Measurements from ENCODE around the gene HOXD3.

The HOXD3 gene

DNA sequence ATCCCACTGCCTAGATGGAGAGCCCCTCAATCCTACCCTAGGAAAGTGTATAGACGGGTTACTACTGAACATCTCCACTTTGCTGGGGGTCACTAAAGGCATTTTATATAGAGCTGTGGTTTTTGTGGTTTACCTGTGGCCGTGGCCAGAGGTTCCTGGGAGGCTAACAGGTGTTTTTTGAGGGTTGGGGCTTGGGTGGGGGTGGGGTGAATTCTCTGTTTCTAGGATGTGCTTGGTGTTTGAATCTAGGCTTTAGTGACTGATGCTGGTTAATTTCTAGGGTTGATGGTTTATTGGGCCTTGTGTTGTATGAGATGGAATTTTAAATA is 19.9 kb upstream of the HOXD3 start:
- DNase-seq (ENCODE audit: insufficient read length, low spot score) (no peak), FAIRE-seq (no peak)

DNA sequence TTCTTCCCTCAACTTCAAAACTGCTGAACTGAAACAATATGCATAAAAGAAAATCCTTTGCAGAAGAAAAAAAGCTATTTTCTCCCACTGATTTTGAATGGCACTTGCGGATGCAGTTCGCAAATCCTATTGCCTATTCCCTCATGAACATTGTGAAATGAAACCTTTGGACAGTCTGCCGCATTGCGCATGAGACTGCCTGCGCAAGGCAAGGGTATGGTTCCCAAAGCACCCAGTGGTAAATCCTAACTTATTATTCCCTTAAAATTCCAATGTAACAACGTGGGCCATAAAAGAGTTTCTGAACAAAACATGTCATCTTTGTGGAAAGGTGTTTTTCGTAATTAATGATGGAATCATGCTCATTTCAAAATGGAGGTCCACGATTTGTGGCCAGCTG is 19.2 kb upstream of the HOXD3 start:
- TF ChIP-seq, protein P1, sequence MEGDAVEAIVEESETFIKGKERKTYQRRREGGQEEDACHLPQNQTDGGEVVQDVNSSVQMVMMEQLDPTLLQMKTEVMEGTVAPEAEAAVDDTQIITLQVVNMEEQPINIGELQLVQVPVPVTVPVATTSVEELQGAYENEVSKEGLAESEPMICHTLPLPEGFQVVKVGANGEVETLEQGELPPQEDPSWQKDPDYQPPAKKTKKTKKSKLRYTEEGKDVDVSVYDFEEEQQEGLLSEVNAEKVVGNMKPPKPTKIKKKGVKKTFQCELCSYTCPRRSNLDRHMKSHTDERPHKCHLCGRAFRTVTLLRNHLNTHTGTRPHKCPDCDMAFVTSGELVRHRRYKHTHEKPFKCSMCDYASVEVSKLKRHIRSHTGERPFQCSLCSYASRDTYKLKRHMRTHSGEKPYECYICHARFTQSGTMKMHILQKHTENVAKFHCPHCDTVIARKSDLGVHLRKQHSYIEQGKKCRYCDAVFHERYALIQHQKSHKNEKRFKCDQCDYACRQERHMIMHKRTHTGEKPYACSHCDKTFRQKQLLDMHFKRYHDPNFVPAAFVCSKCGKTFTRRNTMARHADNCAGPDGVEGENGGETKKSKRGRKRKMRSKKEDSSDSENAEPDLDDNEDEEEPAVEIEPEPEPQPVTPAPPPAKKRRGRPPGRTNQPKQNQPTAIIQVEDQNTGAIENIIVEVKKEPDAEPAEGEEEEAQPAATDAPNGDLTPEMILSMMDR (IDR thresholded peaks at IDR 0.05; ENCODE audit: insufficient read depth, missing control alignments) = no peak
- DNase-seq (ENCODE audit: insufficient read length, low spot score) (no peak), FAIRE-seq (no peak)

More for the DNA sequence above, 19.9 kb upstream of the HOXD3 start:
- TF ChIP-seq, protein P1 (IDR thresholded peaks at IDR 0.05; ENCODE audit: insufficient read depth, missing control alignments) = no peak

DNA sequence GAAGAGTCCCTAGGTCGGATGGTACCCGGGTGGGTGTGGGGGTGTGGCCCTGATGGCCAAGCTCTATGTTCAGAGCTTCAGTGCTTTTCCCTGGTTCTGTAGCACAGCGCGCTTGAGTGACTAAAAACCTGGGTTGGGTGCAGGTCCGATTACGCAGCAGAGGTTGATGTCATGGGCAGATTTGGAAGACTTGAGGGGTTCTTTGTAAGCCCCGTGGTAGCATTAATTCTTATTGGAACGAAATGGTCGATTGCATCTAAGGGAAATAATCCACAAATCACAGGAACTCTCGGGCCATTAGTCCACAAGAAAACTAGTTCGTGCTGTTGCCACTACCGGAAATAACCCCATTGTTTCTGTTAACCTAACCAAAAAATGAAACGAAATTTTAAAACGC is 18.6 kb upstream of the HOXD3 start:
- FAIRE-seq (no peak), DNase-seq (ENCODE audit: insufficient read length, low spot score) (no peak)
- TF ChIP-seq, protein P1 (IDR thresholded peaks at IDR 0.05; ENCODE audit: insufficient read depth, missing control alignments) = no peak

DNA sequence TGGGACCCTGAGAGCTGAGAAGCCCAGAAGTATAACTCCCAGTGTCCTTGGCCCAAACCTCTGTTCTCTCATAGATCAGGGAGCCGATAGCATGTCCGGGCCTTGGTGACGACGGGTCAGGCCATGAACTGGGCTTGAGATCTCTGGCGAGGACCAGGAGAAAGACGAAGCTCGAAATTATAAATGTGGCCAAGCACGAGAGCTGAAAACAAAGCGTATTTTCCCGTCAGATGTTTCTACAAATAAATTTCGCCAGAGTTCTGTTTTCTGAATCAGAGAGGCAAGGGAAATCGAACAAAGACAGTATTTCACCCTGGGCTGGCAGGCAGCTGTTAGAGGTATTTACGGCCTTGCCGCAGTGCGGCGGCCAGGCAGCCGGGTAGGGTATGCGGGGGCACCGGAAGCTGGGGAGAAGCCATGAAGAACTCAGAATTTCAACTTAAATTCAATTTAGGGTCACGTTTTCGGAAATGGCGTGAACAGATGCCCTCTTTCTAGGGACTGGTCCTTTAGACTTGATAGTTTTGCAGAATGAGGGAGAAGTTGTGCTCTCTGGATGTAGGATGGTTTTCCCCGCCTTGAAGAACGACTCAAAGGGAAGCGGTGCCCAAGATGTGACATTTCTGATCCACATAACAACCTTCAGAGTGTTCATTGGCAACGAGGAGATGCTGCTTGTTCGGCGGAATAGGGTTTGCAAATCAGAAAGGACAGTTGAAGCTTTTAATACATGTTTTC is 18.0 kb upstream of the HOXD3 start:
- FAIRE-seq (no peak), DNase-seq (ENCODE audit: insufficient read length, low spot score) (no peak)
- TF ChIP-seq, protein P1 (IDR thresholded peaks at IDR 0.05; ENCODE audit: insufficient read depth, missing control alignments) = no peak

DNA sequence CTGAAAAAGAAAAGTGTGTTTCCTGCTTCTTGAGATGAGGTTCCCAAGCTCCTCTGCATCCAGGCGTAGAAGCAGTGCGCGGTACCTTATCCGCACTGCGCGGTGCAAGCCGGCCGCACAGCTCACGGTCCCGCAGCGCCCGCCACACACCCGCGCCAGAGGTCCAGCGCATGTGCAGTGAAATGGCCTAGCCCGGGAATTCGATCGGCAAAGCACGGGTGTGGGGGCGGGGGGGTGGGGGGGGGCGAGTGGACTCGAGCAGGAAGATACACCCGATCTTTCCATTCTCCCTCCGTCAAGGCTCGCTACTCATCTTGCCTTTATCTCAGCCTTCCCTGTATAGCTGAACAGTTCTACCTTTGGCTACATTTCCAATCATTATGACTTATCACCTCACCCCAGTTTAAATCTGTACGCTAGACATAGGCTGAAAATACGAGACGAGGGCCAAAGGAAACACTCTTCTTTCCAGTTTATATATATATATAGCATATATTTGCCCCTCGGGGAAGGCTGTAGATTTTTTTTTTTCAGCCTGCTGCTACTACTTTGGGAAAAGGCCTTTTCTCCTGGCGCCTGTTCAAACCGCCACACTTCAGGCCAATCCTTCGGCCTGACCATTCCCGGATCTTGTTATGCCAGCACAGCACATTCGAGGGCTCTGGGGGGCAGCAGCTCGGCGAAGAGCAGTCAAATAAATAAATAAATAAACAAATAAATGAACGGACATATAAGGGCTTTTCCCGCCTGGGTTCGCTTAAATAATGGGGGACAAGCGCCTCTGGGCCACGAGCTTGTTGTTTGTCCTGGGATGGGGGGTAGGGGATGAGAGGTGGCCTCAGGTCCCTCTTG is 17.2 kb upstream of the HOXD3 start:
- no peak for FAIRE-seq
- DNase-seq (ENCODE audit: insufficient read length, low spot score) = no peak
- TF ChIP-seq, protein P1 (IDR thresholded peaks at IDR 0.05; ENCODE audit: insufficient read depth, missing control alignments) = no peak

DNA sequence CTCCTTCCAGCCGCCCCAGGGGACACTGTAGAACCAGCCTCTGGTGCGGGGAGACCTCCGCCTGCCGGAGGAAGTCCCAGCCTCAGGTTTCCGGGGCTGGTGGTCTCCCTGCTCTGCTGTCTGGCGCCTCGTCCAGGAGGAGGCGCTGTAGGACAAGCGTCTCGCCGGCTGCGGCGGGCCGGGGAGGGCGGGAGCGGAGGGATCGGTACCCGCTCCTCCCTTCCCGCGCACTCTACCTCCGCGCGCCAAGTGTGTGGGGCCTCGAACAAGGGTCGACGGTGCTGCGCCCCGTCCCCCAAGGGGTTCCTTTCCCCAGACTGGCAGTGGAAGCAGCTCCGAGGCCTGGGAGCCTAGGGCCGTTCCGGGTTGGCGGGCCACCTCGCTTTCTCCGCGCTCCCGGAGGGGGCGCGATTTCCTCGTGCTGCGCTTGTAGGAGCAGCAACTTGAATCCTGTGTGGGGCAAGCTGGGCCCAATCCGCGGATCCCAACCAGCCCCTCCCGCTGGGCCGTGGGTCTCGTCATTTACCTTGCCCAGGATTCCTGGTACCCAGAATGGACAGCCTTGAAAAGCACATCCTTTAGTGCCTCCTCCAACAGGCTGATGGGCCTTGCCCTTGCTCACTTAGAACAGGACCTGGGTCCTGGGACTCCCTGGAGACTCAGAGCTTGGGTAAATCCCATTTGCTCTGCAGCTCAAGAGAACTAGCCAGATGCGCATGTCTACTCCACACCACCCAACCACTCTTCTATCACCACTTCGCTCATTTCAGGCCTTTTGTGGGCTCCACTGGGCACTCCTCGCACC is 16.4 kb upstream of the HOXD3 start:
- TF ChIP-seq, protein P1 (IDR thresholded peaks at IDR 0.05; ENCODE audit: insufficient read depth, missing control alignments) = peak; percentile 82
- FAIRE-seq (no peak), DNase-seq (ENCODE audit: insufficient read length, low spot score) (peak; percentile 85)
